GM19372 (cell line): ENCODE measurements around the gene ERCC6L.
A peak's percentile ranks its signal among the peaks of the same experiment; 100 is the strongest.
"Not testable (repeated sequence)": the region's sequence is repeated elsewhere in the genome, so short reads cannot be mapped to it uniquely, and the experiment has no call there.

ENCODE experiments used
- ATAC-seq: cut with Tn5 transposase; IDR thresholded peaks from one replicate; pipeline ENCODE4 v1.9.1; 2021; ENCODE audit warnings: mild to moderate bottlenecking, low read depth, moderate library complexity; ENCODE audit not compliant: unreplicated experiment

Gene ERCC6L

GRCh38 chrX:72254816-72255215 is 16.0 kb upstream of the ERCC6L start:
- ATAC-seq = no peak

DNA sequence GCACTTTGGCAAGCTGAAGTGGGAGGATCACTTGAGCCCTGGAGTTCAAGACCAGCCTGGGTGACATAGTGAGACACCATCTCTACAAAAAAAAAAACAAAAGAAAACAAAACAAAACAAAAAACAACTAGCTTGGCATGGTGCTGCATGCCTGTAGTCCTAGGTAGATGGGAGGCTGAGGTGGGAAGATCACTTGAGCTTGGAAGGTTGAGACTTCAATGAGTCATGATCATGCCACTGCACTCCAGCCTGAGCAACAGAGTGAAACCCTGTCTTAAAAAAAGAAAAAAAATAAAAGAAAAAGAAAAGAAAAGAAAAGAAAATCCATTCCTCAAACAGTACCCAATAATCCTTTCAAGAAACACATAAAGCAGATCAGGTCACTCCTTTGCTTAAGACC is 14.9 kb upstream of the ERCC6L start:
- ATAC-seq = no peak

GRCh38 chrX:72247206-72247942 is 8.5 kb upstream of the ERCC6L start:
- no peak for ATAC-seq

DNA sequence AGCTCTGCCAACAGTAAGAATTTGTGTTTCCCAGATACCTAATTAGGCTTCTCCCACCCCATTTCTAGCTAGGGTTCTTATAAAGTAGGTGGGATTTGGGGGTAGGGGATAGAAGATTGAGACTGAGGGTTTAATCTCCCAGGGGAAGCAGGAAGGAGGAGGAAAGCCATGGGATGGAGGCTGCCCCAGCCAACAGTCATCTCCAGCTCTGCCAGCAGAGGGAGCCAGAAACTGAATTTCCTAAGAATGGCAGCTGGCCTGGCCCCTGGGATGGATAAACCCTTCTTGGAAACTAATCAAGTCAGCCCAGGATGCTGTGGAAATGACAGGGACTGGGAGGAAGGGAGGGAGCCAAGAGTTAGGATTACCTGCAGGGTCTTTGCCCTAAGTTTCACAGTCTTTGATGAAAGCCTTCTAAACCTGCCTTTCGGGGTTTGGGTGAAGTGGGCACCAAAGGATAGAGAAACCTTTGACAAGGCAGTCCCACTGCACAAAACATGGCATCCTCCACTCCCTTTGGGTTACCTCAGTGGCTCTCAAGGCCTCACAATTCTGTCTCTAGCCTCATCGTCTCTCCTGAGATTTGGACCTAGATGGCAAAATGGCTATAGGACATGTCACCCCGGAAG is 6.7 kb upstream of the ERCC6L start:
- ATAC-seq = no peak

DNA sequence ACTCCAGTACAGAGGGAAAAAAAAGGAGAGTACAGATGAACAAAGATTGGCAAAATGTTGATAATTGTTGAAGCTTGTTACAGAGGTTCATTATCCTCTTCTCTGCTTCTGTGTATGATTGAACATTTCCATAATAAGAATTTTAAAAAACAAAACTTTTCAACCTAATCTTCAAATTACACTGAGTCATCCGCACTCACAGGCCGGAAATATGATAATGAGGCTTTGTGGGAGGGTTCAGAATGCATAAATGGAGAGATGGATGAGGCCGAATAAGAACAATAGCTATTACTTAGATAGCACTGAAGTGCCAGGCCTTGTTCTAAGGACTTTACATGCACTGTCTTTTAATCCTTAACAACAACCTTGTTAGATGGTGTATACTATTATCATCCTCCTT is 4.6 kb upstream of the ERCC6L start:
- ATAC-seq = no peak

DNA sequence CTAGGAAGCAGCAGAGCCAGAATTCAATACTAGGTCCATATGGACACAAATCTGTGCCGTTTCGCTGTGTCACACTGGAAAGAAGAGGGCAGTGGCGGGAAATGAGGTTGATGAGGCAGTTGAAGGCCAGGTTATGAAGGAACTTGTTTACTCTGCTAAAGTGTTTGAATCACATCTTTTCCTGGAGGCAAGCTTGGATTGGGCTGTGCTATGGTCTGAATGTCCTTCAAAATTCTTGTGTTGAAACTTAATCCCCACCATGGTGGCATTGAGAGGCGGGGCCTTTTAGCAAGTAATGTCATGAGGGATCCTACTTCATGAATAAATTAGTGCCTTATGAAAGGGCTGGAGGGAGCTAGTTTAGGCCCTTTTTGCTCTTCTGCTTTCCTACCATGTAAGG is 2.1 kb upstream of the ERCC6L start:
- ATAC-seq = no peak

GRCh38 chrX:72238183-72238582 is 644 bp downstream of the ERCC6L start:
- no peak for ATAC-seq

DNA sequence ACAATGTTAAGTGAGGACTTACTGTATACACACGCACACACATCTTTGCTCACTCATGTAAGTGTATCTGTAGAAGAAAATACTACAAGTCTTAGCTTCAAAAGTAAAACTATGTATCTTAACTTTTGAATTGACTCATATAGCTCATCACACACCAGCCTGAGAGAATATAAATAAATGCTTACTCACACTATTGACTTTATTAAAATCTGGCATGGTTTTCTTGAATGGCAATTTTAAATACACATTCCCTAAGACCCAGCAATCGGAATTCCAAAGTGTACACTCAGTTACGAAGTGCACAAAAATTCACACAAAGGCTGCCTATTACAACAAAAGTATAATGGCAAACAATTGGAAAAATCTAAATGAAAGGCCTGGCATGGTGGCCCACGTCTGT is 2.0 kb downstream of the ERCC6L start:
- ATAC-seq = no peak

GRCh38 chrX:72230290-72230689 is 8.5 kb downstream of the ERCC6L start:
- no peak for ATAC-seq

DNA sequence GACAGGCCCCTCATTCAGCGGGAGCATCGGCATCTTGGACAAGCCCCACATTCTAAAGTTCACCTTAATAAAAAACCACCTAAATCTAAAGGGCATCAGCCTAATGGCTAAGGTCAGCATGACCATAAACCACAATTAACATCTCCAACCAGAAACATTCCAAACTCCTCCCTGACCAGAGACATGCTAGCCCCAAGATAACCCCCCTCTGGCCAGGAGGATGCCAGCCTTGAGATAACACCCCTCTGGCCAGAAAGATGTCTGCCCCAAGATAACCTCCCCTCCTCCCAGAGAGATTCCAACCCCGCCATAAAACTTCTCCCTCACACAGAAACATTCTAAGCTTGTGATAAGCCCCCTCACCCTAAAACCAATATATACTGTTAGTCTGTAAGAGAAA is 18.5 kb downstream of the ERCC6L start:
- ATAC-seq = not testable (repeated sequence)

- ATAC-seq = no peak
These were observed 21.9 kb downstream of the ERCC6L start for GRCh38 chrX:72216973-72217372.

- ATAC-seq = no peak
These were observed 30.6 kb downstream of the ERCC6L start for GRCh38 chrX:72208126-72208800.

GRCh38 chrX:72207366-72207765 is 31.5 kb downstream of the ERCC6L start:
- ATAC-seq = no peak

GRCh38 chrX:72205706-72206105 is 33.1 kb downstream of the ERCC6L start:
- no peak for ATAC-seq

DNA sequence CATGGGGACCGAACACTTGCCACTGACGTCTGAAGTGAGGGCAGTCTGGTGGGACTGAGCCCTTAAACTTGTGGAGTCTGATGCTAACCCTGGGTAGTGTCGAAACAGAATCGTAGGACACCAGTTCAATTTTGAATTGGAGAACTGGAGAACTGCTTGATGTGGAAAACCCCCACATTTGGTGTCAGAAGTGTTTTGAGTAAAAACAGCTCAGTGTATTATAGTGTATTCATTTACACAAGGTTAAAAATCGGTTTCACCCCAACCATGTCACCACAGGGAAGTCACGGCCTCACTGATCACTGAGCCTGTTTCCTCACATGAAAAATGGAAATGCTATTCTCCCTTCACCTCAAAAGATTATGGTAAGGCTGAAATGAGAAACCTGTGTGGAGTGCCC is 35.4 kb downstream of the ERCC6L start:
- ATAC-seq = no peak

DNA sequence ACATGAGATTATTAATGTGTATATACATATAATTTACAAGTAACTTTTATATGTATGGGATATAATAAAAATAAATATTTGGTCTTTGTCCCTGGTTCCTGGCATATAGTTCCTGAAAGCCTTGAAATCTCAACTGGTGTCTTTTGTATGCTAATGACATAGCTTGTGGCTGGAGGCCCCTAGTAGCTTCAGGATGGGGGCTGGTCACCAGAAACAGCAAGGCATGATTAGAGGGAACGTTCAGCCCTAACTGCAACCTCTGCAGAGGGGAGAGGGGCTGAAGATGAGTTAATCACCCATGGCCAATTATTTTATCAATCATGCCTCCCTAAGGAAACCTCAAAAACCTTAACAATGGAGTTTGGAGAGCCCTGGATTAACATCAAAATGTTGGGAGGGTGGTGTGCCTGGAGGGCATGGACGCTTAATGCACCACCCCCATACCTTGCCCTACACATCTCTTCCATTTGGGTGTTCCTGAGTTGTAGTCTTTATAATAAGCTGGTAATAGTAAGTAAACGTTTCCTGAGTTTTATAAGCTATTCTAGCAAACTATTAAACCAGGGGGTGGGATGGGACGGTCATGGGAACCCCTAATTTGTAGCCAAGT is 35.9 kb downstream of the ERCC6L start:
- ATAC-seq = no peak

GRCh38 chrX:72201836-72202536 is 36.8 kb downstream of the ERCC6L start:
- no peak for ATAC-seq

GRCh38 chrX:72182924-72183323 is 55.9 kb downstream of the ERCC6L start:
- no peak for ATAC-seq

GRCh38 chrX:72181178-72182125 is 57.4 kb downstream of the ERCC6L start, which contains the start of gene PIN4:
PIN4 (plus strand) TSS chrX:72181757; CDS start chrX:72181786, 29 bp downstream.
- ATAC-seq = peak; percentile 93

DNA sequence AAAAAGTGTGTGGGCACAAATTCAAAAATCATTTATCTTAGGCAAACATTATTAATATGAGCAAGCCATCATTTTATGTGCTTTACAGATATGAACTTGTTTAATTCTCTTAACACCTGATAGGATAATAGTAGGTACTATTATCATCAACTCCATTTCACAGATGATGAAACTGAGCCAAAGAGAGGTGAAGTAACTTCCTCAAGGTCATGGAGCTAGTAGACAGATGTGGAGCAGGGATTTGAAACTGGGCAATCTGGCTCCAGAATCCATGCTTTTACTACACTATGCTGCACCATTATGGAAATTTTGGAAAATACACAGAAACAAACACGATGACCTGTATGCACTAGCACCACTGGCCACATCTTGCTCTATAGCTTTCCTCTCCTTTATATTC is 58.3 kb downstream of the ERCC6L start:
- no peak for ATAC-seq
